ENCODE results near the gene ZRANB1. TPM values are rescaled to one million over a fixed set of nuclear protein-coding genes. Genes with fewer than 3 reads are reported as not detected.

Gene ZRANB1
- total RNA-seq, 2 donors from 2014 or later = 17.9 to 28.7 TPM

- H3K27ac ChIP-seq = peak overlapping the region in 1 of 2 donors; percentile 80
- peaks cover 23% of the 10 kb centered on the region for H3K4me1 ChIP-seq (replicated peaks)
- intact Hi-C loops (cut with DNase I) = no loop called here
- WGBS = 94% methylated on average over 34 of the region's 36 CpGs
- DNase-seq (ENCODE audit: low spot score) = no peak
- no peaks in the 10 kb centered on the region for H3K36me3 ChIP-seq
- TF ChIP-seq POLR2AphosphoS5 (IDR thresholded peaks at IDR 0.05) = no peak
- TF ChIP-seq CTCF (IDR thresholded peaks at IDR 0.05) = no peak
- no peak for TF ChIP-seq POLR2A (IDR thresholded peaks at IDR 0.05)
- H3K9me3 ChIP-seq = no peaks in the 10 kb centered on the region
- no peaks in the 10 kb centered on the region for H3K27me3 ChIP-seq (replicated peaks; ENCODE audit: insufficient read depth)
- no peak overlapping the region for H3K4me3 ChIP-seq
Measured at GRCh38 chr10:125005312-125006187, 63.6 kb downstream of the ZRANB1 start.

GRCh38 chr10:125006188-125006680 lies 64.3 kb downstream of the ZRANB1 start:
- Histone ChIP-seq H3K4me1 (replicated peaks) (peaks cover 16% of the 10 kb centered on the region), H3K36me3 (no peaks in the 10 kb centered on the region), H3K27ac (peak overlapping the region; percentile 20 to 80), H3K9me3 (no peaks in the 10 kb centered on the region), H3K27me3 (replicated peaks; ENCODE audit: insufficient read depth) (no peaks in the 10 kb centered on the region), H3K4me3 (no peak overlapping the region)
- WGBS = 80% methylated on average over 9 of the region's 9 CpGs
- no peak for TF ChIP-seq POLR2A (IDR thresholded peaks at IDR 0.05)
- no peak for TF ChIP-seq CTCF (IDR thresholded peaks at IDR 0.05)
- no peak for TF ChIP-seq POLR2AphosphoS5 (IDR thresholded peaks at IDR 0.05)
- no peak for DNase-seq (ENCODE audit: low spot score)
- intact Hi-C loops (cut with DNase I) = no loop called here

GRCh38 chr10:125006921-125007426 lies 65.1 kb downstream of the ZRANB1 start:
- Histone ChIP-seq H3K27me3 (replicated peaks; ENCODE audit: insufficient read depth) (no peaks in the 10 kb centered on the region), H3K4me1 (replicated peaks) (peaks cover 9% of the 10 kb centered on the region), H3K27ac (peak overlapping the region; percentile 69 to 80), H3K36me3 (no peaks in the 10 kb centered on the region), H3K4me3 (no peak overlapping the region), H3K9me3 (no peaks in the 10 kb centered on the region)
- 50% methylated on average over 19 of the region's 19 CpGs for WGBS
- TF ChIP-seq CTCF (IDR thresholded peaks at IDR 0.05) (no peak), POLR2AphosphoS5 (IDR thresholded peaks at IDR 0.05) (peak; percentile 29)
- intact Hi-C loops (cut with DNase I) = no loop called here
- DNase-seq (ENCODE audit: low spot score) = no peak

DNA sequence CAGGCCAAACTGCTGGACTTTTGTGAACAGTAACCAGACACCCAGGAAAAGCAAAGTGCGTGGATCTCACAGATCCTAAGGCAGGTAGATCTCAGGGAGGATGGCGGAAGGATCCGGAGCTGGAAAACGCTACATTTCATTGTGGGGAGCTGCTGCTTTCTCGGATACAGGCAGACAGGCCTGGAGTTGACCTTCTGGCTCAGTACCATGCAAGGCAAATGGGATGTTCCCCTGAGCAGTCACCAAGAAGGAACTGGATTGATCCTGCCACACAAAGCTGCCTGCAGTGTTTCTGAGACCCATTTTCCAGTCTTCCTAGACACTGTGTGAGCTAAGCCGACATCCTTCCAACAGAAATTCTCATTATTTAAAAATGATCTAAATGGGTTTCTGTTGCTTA lies 65.5 kb downstream of the ZRANB1 start:
- Histone ChIP-seq H3K9me3 (no peaks in the 10 kb centered on the region), H3K27ac (peak overlapping the region; percentile 69 to 80), H3K4me1 (replicated peaks) (peaks cover 9% of the 10 kb centered on the region), H3K36me3 (no peaks in the 10 kb centered on the region), H3K27me3 (replicated peaks; ENCODE audit: insufficient read depth) (no peaks in the 10 kb centered on the region), H3K4me3 (no peak overlapping the region)
- DNase-seq (ENCODE audit: low spot score) = no peak
- intact Hi-C loops (cut with DNase I) = no loop called here
- TF ChIP-seq POLR2AphosphoS5 (IDR thresholded peaks at IDR 0.05) = no peak
- no peak for TF ChIP-seq CTCF (IDR thresholded peaks at IDR 0.05)
- no peak for TF ChIP-seq POLR2A (IDR thresholded peaks at IDR 0.05)
- 64% methylated on average over 6 of the region's 6 CpGs for WGBS

All from prostate gland (tissue), 2 donors.